ENCODE data around the gene CYP2F1. TPM values are rescaled to one million over a fixed set of nuclear protein-coding genes. Genes with fewer than 3 reads are reported as not detected.
"Not testable (repeated sequence)": the region's sequence is repeated elsewhere in the genome, so short reads cannot be mapped to it uniquely, and the experiment has no call there.

Gene CYP2F1
- total RNA-seq, 1 donor from 2014 or later: not detected

DNA sequence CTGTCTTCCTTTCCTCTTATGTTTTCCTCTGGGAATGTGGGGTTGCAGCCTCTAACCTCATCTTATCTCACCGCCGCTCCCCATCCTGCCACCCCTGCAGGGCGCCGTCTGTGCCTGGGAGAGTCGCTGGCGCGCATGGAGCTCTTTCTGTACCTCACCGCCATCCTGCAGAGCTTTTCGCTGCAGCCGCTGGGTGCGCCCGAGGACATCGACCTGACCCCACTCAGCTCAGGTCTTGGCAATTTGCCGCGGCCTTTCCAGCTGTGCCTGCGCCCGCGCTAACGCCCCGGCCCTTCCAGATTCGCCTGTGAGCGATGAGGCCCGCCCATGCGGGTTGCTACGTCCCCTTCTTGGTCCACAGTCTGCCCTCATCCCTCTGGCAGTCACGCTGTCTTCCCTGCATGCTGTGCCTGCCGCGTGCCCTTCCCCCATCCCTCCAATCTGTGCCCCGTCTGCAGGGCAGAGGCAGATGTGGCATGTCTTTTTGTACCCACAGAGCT lies 13.6 kb downstream of the CYP2F1 start:
- H3K9me3 Mint-ChIP-seq (ENCODE audit: low read depth); H3K36me3 Mint-ChIP-seq (ENCODE audit: low read depth); DNase-seq (ENCODE audit: low spot score); H3K27ac Mint-ChIP-seq (ENCODE audit: unreplicated experiment): not testable (repeated sequence)
- Mint-ChIP-seq H3K4me1 (ENCODE audit: low read depth) (peaks cover 13% of the 10 kb centered on the region), H3K27me3 (ENCODE audit: low read depth) (peaks cover 24% of the 10 kb centered on the region), H3K4me3 (ENCODE audit: unreplicated experiment) (peak overlapping the region; percentile 58)
- TF ChIP-seq, protein P1, sequence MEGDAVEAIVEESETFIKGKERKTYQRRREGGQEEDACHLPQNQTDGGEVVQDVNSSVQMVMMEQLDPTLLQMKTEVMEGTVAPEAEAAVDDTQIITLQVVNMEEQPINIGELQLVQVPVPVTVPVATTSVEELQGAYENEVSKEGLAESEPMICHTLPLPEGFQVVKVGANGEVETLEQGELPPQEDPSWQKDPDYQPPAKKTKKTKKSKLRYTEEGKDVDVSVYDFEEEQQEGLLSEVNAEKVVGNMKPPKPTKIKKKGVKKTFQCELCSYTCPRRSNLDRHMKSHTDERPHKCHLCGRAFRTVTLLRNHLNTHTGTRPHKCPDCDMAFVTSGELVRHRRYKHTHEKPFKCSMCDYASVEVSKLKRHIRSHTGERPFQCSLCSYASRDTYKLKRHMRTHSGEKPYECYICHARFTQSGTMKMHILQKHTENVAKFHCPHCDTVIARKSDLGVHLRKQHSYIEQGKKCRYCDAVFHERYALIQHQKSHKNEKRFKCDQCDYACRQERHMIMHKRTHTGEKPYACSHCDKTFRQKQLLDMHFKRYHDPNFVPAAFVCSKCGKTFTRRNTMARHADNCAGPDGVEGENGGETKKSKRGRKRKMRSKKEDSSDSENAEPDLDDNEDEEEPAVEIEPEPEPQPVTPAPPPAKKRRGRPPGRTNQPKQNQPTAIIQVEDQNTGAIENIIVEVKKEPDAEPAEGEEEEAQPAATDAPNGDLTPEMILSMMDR (IDR thresholded peaks at IDR 0.05): peak; percentile 43

DNA sequence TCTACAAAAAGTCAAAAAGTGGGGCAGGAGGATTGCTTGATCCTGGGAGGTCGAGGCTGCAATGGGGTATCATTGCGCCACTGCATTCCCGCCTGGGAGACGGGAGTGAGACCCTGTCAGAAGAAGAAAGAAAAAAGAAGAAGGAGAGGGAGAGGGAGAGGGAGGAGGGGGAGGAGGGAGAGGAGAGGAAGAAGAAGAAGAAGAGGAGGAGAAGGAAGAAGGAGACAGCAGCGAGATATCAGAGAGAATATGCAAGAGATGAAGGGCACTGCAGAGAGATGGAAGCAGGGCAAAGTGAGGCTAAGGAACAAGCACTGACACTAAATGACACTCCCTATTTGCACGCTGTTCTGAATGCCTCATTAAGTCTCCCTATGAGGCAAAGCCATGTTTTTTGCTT lies 14.5 kb downstream of the CYP2F1 start:
- TF ChIP-seq, protein P1 (IDR thresholded peaks at IDR 0.05): no peak
- Mint-ChIP-seq H3K4me1 (ENCODE audit: low read depth) (peaks cover 21% of the 10 kb centered on the region), H3K27me3 (ENCODE audit: low read depth) (peaks cover 26% of the 10 kb centered on the region)

DNA sequence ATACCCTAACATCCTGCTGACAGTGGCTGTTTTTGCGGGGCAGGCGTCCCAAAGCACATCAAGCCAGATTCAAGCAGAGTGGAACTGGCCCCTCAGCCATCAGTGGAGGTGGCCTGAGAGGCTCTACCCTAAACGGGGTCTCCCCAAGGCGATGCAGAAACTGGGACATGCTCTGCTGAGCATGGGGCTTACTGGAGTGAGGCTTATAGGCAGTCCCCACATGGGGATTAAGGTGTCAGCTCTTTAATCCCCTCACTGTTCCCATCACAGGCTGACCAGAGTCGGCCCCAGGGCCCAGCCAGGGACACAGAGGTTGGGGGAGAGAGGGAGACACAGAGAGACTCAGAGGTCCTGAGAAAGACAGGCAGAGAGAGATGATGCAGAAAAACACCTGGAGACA lies 17.0 kb downstream of the CYP2F1 start:
- Mint-ChIP-seq H3K27me3 (ENCODE audit: low read depth) (peaks cover 26% of the 10 kb centered on the region), H3K36me3 (ENCODE audit: low read depth) (no peaks in the 10 kb centered on the region), H3K27ac (ENCODE audit: unreplicated experiment) (no peak overlapping the region), H3K4me3 (ENCODE audit: unreplicated experiment) (no peak overlapping the region), H3K4me1 (ENCODE audit: low read depth) (peaks cover 25% of the 10 kb centered on the region), H3K9me3 (ENCODE audit: low read depth) (no peaks in the 10 kb centered on the region)
- TF ChIP-seq, protein P1 (IDR thresholded peaks at IDR 0.05): no peak
- no peak for DNase-seq (ENCODE audit: low spot score)

More for the DNA sequence above, 14.5 kb downstream of the CYP2F1 start:
- Mint-ChIP-seq H3K9me3 (ENCODE audit: low read depth) (no peaks in the 10 kb centered on the region), H3K27ac (ENCODE audit: unreplicated experiment) (no peak overlapping the region), H3K4me3 (ENCODE audit: unreplicated experiment) (no peak overlapping the region), H3K36me3 (ENCODE audit: low read depth) (no peaks in the 10 kb centered on the region)
- no peak for DNase-seq (ENCODE audit: low spot score)

DNA sequence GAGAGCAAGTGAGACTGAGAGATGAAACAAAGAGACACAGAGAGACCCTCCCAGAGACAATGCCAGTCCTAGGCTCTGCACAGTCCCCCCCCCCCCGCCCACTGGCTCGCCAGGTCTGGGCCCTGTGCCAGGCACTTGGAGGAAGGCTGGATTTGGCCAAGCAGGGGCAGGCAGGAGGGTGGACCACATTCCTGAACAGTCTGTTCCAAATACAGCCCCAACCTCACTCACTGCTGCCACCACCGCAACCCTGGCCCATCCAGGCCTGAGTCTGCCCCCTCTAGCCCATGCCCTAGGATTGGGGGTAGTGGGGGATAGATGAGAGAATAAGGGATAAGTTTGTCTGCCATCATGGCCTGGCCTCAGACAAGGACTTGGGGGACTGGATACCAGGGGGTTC lies 19.0 kb downstream of the CYP2F1 start:
- DNase-seq (ENCODE audit: low spot score): no peak
- peaks cover 16% of the 10 kb centered on the region for H3K4me1 Mint-ChIP-seq (ENCODE audit: low read depth)
- H3K36me3 Mint-ChIP-seq (ENCODE audit: low read depth): no peaks in the 10 kb centered on the region
- H3K9me3 Mint-ChIP-seq (ENCODE audit: low read depth): no peaks in the 10 kb centered on the region
- TF ChIP-seq, protein P1 (IDR thresholded peaks at IDR 0.05): no peak
- peaks cover 26% of the 10 kb centered on the region for H3K27me3 Mint-ChIP-seq (ENCODE audit: low read depth)
- no peak overlapping the region for H3K4me3 Mint-ChIP-seq (ENCODE audit: unreplicated experiment)
- no peak overlapping the region for H3K27ac Mint-ChIP-seq (ENCODE audit: unreplicated experiment)

DNA sequence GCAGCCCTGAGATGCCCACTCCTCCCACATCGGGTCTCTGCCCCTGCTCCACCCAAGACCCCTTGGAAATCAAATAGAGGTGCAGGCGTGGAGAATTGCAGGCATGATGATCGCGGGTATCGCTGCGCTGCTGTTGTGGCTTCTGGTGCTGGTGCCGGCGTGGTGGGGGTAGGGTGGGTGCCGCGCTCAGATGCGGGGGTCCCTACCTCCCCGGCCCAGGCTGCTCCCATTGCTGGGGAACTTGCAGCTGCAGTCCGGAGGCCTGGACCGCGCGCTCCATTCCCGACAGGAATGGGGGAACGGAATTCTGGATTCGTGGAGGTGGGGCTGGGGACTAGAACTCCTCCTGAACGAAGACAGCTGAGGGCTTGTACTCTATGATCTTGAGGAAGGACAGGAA lies 20.4 kb downstream of the CYP2F1 start:
- H3K9me3 Mint-ChIP-seq (ENCODE audit: low read depth): no peaks in the 10 kb centered on the region
- no peak for DNase-seq (ENCODE audit: low spot score)
- no peak overlapping the region for H3K27ac Mint-ChIP-seq (ENCODE audit: unreplicated experiment)
- H3K4me1 Mint-ChIP-seq (ENCODE audit: low read depth): peaks cover 15% of the 10 kb centered on the region
- H3K4me3 Mint-ChIP-seq (ENCODE audit: unreplicated experiment): no peak overlapping the region
- no peaks in the 10 kb centered on the region for H3K36me3 Mint-ChIP-seq (ENCODE audit: low read depth)
- TF ChIP-seq, protein P1 (IDR thresholded peaks at IDR 0.05): no peak
- peaks cover 26% of the 10 kb centered on the region for H3K27me3 Mint-ChIP-seq (ENCODE audit: low read depth)

Data from chondrocyte (in vitro differentiated cells).